Measurements from ENCODE around the gene KAZALD1. TPM values are rescaled to one million over a fixed set of nuclear protein-coding genes. Genes with fewer than 3 reads are reported as not detected.

Gene KAZALD1
- polyA plus RNA-seq, 2 of the 4 experiments (the other 2 are of a cell fraction), result 4.3 to 4.5 TPM

DNA sequence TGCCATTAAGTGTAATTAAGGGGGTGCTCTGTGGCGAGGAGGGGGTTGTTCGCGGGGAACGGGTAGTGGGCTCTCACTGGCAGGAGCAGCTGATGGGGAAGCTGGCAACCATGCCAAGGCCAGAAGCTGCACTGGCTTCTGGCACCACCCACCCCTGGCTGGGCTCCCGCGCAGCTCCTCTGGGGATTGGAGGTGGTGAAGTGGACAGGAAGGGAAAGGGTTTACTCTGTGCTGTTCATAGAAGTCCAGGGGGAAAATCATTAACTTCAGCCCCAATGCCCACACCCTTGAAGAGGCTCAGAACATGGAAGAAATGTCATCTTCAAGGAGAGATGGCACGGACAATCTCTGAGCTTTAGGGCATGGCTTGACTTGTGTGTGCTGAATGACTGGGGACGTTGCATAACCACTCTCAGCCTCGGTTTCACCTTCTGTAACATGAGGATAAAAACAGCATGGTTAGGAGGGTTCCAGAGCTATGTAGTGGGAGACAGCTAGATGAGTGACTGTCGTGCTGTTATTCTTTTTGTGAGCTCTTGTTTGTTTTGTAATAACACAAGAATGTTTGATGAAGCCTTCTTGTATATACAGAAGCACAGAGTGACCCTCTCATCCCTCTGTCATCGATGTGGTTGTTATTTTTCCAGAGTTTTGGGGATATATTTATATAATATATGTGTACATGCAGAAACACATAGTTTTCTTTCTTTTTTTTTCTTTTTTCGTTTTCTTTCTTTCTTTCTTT lies 29.9 kb downstream of the KAZALD1 start:
- TF ChIP-seq, protein P1, sequence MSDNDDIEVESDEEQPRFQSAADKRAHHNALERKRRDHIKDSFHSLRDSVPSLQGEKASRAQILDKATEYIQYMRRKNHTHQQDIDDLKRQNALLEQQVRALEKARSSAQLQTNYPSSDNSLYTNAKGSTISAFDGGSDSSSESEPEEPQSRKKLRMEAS (IDR thresholded peaks at IDR 0.05), result peak; percentile 70
- no peak for TF ChIP-seq ZSCAN20 (CRISPR knock-in tag; IDR thresholded peaks at IDR 0.05)
- peak; percentile 39; the same call in 1 of the 2 replicates for TF ChIP-seq GATA3 (IDR thresholded peaks at IDR 0.05; ENCODE audit: borderline replicate concordance)
- peak; percentile 59 to 83; a peak in 3 of 4 replicates for TF ChIP-seq CEBPB (IDR thresholded peaks at IDR 0.05)
- no peak for TF ChIP-seq CHD4 (IDR thresholded peaks at IDR 0.05; ENCODE audit: borderline replicate concordance)
- no peak for TF ChIP-seq FOSL2 (IDR thresholded peaks at IDR 0.05)
- TF ChIP-seq FOSL2 (CRISPR knock-in tag; IDR thresholded peaks at IDR 0.05), result 0 out of 2 replicates have a peak, but pooled peaks have one; percentile 37
- ATAC-seq (peak; percentile 46 to 72), FAIRE-seq (peak; percentile 63), DNase-seq (ENCODE audit: low read depth in 1 of 2, low spot score in 1 of 2) (peak; percentile 66 to 78)
- 1% methylated on average over 12 of the region's 12 CpGs for WGBS (ENCODE audit: missing lambda C conversion rate)
- ChIA-PET CTCF (interaction anchor here (0.8 to 65.1 kb wide), 11 partner anchors 9 to 375 kb away, joined by 3 to 2364 read pairs (median 6); partner anchors contain the start of genes KAZALD1, PDZD7 and SFXN3), POLR2A (interaction anchor here (1.2 kb wide), 1 partner anchor 50 kb away, joined by 5 read pairs; no protein-coding TSS in a partner anchor)
- peaks cover 68% of the 10 kb centered on the region for H3K4me1 ChIP-seq
- peak overlapping the region; percentile 72 for H3K4me2 ChIP-seq
- H3K4me3 ChIP-seq, result no peak overlapping the region
- peak overlapping the region; percentile 62 to 73 for H3K27ac ChIP-seq
- H3K9me3 ChIP-seq, result no peaks in the 10 kb centered on the region

DNA sequence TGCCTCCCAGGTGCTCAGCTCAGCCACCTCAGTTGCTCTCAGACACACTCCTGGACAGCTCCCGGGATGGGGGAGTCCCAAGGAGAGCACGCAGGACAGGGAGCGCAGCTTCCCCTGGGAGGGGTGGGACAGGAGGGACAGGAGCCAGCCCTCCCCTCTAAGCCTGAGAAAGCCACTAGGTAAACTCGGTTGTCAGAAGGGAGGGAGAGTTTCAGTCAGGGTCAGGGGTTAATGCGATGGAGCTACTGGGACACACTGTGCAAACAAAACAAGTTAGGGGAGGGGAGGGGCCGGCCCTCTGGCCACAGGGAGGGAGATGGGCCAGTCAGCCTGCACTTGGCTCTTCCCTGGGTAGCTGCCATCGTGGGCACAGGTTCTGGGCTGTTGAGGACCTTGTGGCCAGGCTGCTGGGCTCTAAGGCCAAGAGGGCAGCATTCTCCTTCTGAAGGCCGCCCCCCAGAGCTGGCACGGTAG lies 31.1 kb downstream of the KAZALD1 start:
- ChIA-PET POLR2A (no interaction called here), CTCF (interaction anchor here (0.6 to 65.1 kb wide), 9 partner anchors 9 to 1746 kb away, joined by 3 to 2364 read pairs (median 27); partner anchors contain the start of genes KAZALD1, PDZD7 and SFXN3)
- ATAC-seq, result peak in 1 of 2 experiments; percentile 14; a peak in 3 of 6 replicates
- Histone ChIP-seq H3K4me2 (peak overlapping the region; percentile 72), H3K9me3 (no peaks in the 10 kb centered on the region), H3K4me3 (no peak overlapping the region), H3K4me1 (peaks cover 68% of the 10 kb centered on the region), H3K27ac (peak overlapping the region; percentile 15 to 67; a peak in 5 of 6 replicates)
- TF ChIP-seq, protein P2, sequence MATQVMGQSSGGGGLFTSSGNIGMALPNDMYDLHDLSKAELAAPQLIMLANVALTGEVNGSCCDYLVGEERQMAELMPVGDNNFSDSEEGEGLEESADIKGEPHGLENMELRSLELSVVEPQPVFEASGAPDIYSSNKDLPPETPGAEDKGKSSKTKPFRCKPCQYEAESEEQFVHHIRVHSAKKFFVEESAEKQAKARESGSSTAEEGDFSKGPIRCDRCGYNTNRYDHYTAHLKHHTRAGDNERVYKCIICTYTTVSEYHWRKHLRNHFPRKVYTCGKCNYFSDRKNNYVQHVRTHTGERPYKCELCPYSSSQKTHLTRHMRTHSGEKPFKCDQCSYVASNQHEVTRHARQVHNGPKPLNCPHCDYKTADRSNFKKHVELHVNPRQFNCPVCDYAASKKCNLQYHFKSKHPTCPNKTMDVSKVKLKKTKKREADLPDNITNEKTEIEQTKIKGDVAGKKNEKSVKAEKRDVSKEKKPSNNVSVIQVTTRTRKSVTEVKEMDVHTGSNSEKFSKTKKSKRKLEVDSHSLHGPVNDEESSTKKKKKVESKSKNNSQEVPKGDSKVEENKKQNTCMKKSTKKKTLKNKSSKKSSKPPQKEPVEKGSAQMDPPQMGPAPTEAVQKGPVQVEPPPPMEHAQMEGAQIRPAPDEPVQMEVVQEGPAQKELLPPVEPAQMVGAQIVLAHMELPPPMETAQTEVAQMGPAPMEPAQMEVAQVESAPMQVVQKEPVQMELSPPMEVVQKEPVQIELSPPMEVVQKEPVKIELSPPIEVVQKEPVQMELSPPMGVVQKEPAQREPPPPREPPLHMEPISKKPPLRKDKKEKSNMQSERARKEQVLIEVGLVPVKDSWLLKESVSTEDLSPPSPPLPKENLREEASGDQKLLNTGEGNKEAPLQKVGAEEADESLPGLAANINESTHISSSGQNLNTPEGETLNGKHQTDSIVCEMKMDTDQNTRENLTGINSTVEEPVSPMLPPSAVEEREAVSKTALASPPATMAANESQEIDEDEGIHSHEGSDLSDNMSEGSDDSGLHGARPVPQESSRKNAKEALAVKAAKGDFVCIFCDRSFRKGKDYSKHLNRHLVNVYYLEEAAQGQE (IDR thresholded peaks at IDR 0.05), result peak; percentile 63
- no peak for TF ChIP-seq MAZ (IDR thresholded peaks at IDR 0.05; ENCODE audit: borderline replicate concordance, low read depth, low read length)
- DNase-seq (ENCODE audit: low read depth in 1 of 2, low spot score in 1 of 2), result peak in 1 of 2 experiments; percentile 26
- WGBS (ENCODE audit: missing lambda C conversion rate), result 32% methylated on average over 8 of the region's 9 CpGs
- FAIRE-seq, result no peak

DNA sequence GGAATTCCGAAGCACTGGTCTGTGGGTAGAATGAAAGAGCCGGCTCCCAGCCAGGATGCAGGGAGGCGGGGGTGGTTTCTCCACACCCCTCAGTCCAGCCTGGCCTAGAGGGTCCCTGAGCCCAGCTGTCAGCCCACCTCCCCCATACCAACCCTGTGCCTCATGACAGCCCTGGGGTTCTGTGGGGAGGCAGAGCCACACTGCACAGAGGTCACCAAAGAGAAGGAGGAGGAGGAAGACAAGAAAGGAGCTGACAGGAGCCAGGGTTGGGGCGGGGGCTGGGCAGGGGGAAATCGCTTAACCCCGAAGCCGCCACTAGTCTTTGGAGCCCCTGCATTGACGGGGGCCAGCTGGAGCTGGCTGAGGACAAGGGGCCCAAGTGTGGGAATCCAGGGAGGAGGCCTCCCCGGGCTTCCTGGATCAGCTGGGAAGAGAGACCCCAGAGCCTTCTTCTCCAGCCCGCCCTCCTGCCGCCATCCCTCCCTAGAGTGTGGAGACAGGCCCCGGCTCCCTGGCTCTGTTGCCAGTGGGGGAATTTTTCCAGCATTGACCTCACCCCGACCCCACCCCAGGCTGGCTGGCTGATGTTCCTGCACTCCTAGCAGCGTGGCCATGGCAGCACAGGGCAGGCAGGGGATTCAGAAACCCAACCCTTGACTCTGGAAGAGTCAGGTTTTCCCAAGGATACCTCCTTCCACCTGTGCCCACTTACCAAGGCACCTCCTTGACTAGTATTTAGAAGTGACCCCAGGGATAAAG lies 32.5 kb downstream of the KAZALD1 start:
- no peak overlapping the region; the same call in 2 of the 3 replicates for H3K4me2 ChIP-seq
- no peak for ATAC-seq
- ChIA-PET POLR2A (no interaction called here), CTCF (interaction anchor here (1.1 to 65.1 kb wide), 13 partner anchors 8 to 198 kb away, joined by 3 to 2364 read pairs (median 18); partner anchors contain the start of genes KAZALD1, PDZD7 and SFXN3)
- H3K27ac ChIP-seq, result peak overlapping the region in 1 of 2 experiments; percentile 67; a peak in 4 of 6 replicates
- H3K4me1 ChIP-seq, result peaks cover 60% of the 10 kb centered on the region
- TF ChIP-seq HDAC2 (IDR thresholded peaks at IDR 0.05), result no peak
- TF ChIP-seq, protein P3, sequence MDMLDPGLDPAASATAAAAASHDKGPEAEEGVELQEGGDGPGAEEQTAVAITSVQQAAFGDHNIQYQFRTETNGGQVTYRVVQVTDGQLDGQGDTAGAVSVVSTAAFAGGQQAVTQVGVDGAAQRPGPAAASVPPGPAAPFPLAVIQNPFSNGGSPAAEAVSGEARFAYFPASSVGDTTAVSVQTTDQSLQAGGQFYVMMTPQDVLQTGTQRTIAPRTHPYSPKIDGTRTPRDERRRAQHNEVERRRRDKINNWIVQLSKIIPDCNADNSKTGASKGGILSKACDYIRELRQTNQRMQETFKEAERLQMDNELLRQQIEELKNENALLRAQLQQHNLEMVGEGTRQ (IDR thresholded peaks at IDR 0.05), result no peak
- TF ChIP-seq HEYL (CRISPR knock-in tag; IDR thresholded peaks at IDR 0.05), result no peak
- TF ChIP-seq, protein P4, sequence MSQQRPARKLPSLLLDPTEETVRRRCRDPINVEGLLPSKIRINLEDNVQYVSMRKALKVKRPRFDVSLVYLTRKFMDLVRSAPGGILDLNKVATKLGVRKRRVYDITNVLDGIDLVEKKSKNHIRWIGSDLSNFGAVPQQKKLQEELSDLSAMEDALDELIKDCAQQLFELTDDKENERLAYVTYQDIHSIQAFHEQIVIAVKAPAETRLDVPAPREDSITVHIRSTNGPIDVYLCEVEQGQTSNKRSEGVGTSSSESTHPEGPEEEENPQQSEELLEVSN (IDR thresholded peaks at IDR 0.05; ENCODE audit: borderline replicate concordance, low read depth), result no peak
- TF ChIP-seq CBX2 (IDR thresholded peaks at IDR 0.05; ENCODE audit: borderline replicate concordance, low read depth), result no peak
- TF ChIP-seq MAZ (IDR thresholded peaks at IDR 0.05; ENCODE audit: borderline replicate concordance, low read depth, low read length), result no peak
- TF ChIP-seq, protein P5, sequence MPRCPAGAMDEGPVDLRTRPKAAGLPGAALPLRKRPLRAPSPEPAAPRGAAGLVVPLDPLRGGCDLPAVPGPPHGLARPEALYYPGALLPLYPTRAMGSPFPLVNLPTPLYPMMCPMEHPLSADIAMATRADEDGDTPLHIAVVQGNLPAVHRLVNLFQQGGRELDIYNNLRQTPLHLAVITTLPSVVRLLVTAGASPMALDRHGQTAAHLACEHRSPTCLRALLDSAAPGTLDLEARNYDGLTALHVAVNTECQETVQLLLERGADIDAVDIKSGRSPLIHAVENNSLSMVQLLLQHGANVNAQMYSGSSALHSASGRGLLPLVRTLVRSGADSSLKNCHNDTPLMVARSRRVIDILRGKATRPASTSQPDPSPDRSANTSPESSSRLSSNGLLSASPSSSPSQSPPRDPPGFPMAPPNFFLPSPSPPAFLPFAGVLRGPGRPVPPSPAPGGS (IDR thresholded peaks at IDR 0.05), result no peak
- no peak for FAIRE-seq
- 74% methylated on average over 13 of the region's 14 CpGs for WGBS (ENCODE audit: missing lambda C conversion rate)
- H3K4me3 ChIP-seq, result no peak overlapping the region
- DNase-seq (ENCODE audit: low read depth in 1 of 2, low spot score in 1 of 2), result no peak
- no peaks in the 10 kb centered on the region for H3K9me3 ChIP-seq
